Epithelial cell of esophagus (primary cell): ENCODE measurements around the gene U2SURP.

Source experiments
- DNase-seq: peaks from one replicate; pipeline ENCODE4 v3.0.0; 2010; ENCODE audit warnings: low read depth
- H3K4me3 ChIP-seq: 2 replicates; pipeline ENCODE4 v1.5.1; 2011; ENCODE audit warnings: mild to moderate bottlenecking, low read length, control low read depth
- CTCF ChIP-seq: IDR thresholded peaks from 2 replicates; pipeline ENCODE4 v1.5.1; 2011; ENCODE audit warnings: low read depth, mild to moderate bottlenecking, low read length, control low read depth, inconsistent platforms; ENCODE audit not compliant: insufficient read depth; ENCODE audit errors: missing control alignments

The U2SURP gene

GRCh38 chr3:143103652-143104051, 102.3 kb downstream of the U2SURP start:
- no peak for DNase-seq
- TF ChIP-seq CTCF: no peak
- H3K4me3 ChIP-seq: no peak overlapping the region

GRCh38 chr3:143105170-143105569, 103.8 kb downstream of the U2SURP start:
- TF ChIP-seq CTCF: no peak
- H3K4me3 ChIP-seq: no peak overlapping the region
- DNase-seq: no peak

- DNase-seq: no peak
- no peak overlapping the region for H3K4me3 ChIP-seq
- TF ChIP-seq CTCF: no peak
Measured at GRCh38 chr3:143109861-143110260, 108.5 kb downstream of the U2SURP start.
